SH-SY5Y (cell line): ENCODE results near the gene TRAPPC2L.

Experiments used
- GATA2 ChIP-seq: IDR thresholded peaks from 2 replicates; pipeline ENCODE4 v1.6.1; 2011; ENCODE audit warnings: mild to moderate bottlenecking, low read depth, low read length
- GATA3 ChIP-seq: IDR thresholded peaks from 2 replicates; pipeline ENCODE4 v1.6.1; 2011; ENCODE audit warnings: low read depth, mild to moderate bottlenecking, low read length, moderate library complexity

- no peak for TF ChIP-seq GATA3
- no peak for TF ChIP-seq GATA2
These were observed 45.0 kb upstream of the TRAPPC2L start, which contains the start of gene APRT for GRCh38 chr16:88811769-88812512.
